Caco-2 (cell line): Measurements from ENCODE around the gene MYO1H. TPM values are rescaled to one million over a fixed set of nuclear protein-coding genes. Genes with fewer than 3 reads are reported as not detected.

ENCODE experiments used
- BruUV-seq: library from RNA; stranded (reverse); fragments of 400-500 nt; replicated peaks from 2 replicates; lab custom pipeline; 2021; lab: Mats Ljungman, UMichigan
- CTCF ChIA-PET: fragments of 300-600 bp; sonication (Branson Sonifier 250); formaldehyde crosslinking; loops from one replicate; lab custom pipeline; 2022; ENCODE audit warnings: antibody characterized with exemption; lab: Charles Lee
- POLR2A ChIA-PET: fragments of 300-600 bp; sonication (Branson Sonifier 250); formaldehyde crosslinking; loops from one replicate; lab custom pipeline; 2022; ENCODE audit warnings: antibody characterized with exemption; lab: Charles Lee
- DNase-seq, 2 experiments: peaks; one replicate each; pipeline versions ENCODE4 v3.0.0 to v3.0.0-alpha.2; 2020 to 2022
- H3K27me3 ChIP-seq: replicated peaks from 2 replicates; pipeline ENCODE4 v1.6.0; 2011; ENCODE audit warnings: low read length; ENCODE audit not compliant: control insufficient read depth, insufficient read depth
- H3K36me3 ChIP-seq: 2 replicates; pipeline ENCODE4 v1.5.1; 2011; ENCODE audit warnings: low read length; ENCODE audit not compliant: control insufficient read depth, insufficient read depth
- H3K4me1 ChIP-seq: fragments of 250-450 bp; sonication (Bioruptor Pico); 2 replicates; pipeline ENCODE4 v1.5.1; 2020; ENCODE audit warnings: mild to moderate bottlenecking
- H3K4me3 ChIP-seq: 2 replicates; pipeline ENCODE4 v1.5.1; 2011; ENCODE audit warnings: low read depth, mild to moderate bottlenecking, control low read depth, low read length
- H3K9me3 ChIP-seq: fragments of 250-450 bp; sonication (Bioruptor Pico); 2 replicates; pipeline ENCODE4 v1.5.1; 2020; ENCODE audit warnings: mild to moderate bottlenecking, moderate library complexity
- H3K27ac Mint-ChIP-seq: one replicate; pipeline ENCODE4 v1.8.0; 2022; ENCODE audit warnings: mixed read lengths; ENCODE audit not compliant: unreplicated experiment
- H3K27me3 Mint-ChIP-seq: one replicate; pipeline ENCODE4 v1.8.0; 2022; ENCODE audit warnings: mixed read lengths; ENCODE audit not compliant: insufficient read depth, unreplicated experiment
- H3K36me3 Mint-ChIP-seq: one replicate; pipeline ENCODE4 v1.8.0; 2022; ENCODE audit warnings: mild to moderate bottlenecking, mixed read lengths; ENCODE audit not compliant: insufficient read depth, unreplicated experiment
- H3K4me1 Mint-ChIP-seq: one replicate; pipeline ENCODE4 v1.8.0; 2022; ENCODE audit warnings: low read depth, mixed read lengths; ENCODE audit not compliant: unreplicated experiment
- H3K4me3 Mint-ChIP-seq: one replicate; pipeline ENCODE4 v1.8.0; 2022; ENCODE audit warnings: mild to moderate bottlenecking, moderate library complexity, mixed read lengths; ENCODE audit not compliant: unreplicated experiment
- H3K9me3 Mint-ChIP-seq: one replicate; pipeline ENCODE4 v1.8.0; 2022; ENCODE audit warnings: mixed read lengths; ENCODE audit not compliant: unreplicated experiment
- CTCF ChIP-seq, 2 experiments: fragments of 200-600 bp in 1 of 2; IDR thresholded peaks; 1 replicate in 1 of 2; 2 replicates in 1 of 2; pipeline versions ENCODE4 v1.5.1 to v1.8.0; 2011 to 2022; ENCODE audit warnings: antibody characterized with exemption in 1 of 2, control low read depth in 1 of 2, inconsistent platforms in 1 of 2, low read depth in 1 of 2, low read length in 1 of 2, mild to moderate bottlenecking in 1 of 2, moderate library complexity in 1 of 2; ENCODE audit not compliant: insufficient read depth in 1 of 2, severe bottlenecking in 1 of 2, unreplicated experiment in 1 of 2
- intact Hi-C: fragments of 100-400 bp; cut with micrococcal nuclease; formaldehyde crosslinking; loops from one replicate; pipeline ENCODE4 v1.10.0; 2022; ENCODE audit not compliant: unreplicated experiment
- total RNA-seq: library from RNA; stranded (reverse); gene quantifications from 2 replicates; pipeline ENCODE4 v1.2.3, GENCODE V29; 2022

Gene MYO1H
- total RNA-seq, 1 experiment from 2014 or later = 0.18 TPM

- H3K4me1 ChIP-seq = no peaks in the 10 kb centered on the region
- no peaks in the 10 kb centered on the region for H3K9me3 Mint-ChIP-seq
- H3K4me3 Mint-ChIP-seq = no peak overlapping the region
- H3K4me3 ChIP-seq = no peak overlapping the region
- no peak for TF ChIP-seq CTCF (IDR thresholded peaks at IDR 0.05; ENCODE audit: insufficient read depth in 1 of 2, low read depth in 1 of 2, low read length in 1 of 2, severe bottlenecking in 1 of 2, unreplicated experiment in 1 of 2)
- intact Hi-C loops = no loop called here
- no TSS peak for BruUV-seq
- ChIA-PET POLR2A (no interaction called here), CTCF (no interaction called here)
- no peaks in the 10 kb centered on the region for H3K4me1 Mint-ChIP-seq
- H3K27me3 Mint-ChIP-seq = no peaks in the 10 kb centered on the region
- no peak overlapping the region for H3K27ac Mint-ChIP-seq
- H3K36me3 Mint-ChIP-seq = peaks cover 31% of the 10 kb centered on the region
- no peaks in the 10 kb centered on the region; the same call in 1 of the 2 replicates for H3K36me3 ChIP-seq
- H3K9me3 ChIP-seq = no peaks in the 10 kb centered on the region
- no peaks in the 10 kb centered on the region for H3K27me3 ChIP-seq
- no peak for DNase-seq
Measured at GRCh38 chr12:109487181-109488050, 139.7 kb downstream of the MYO1H start.

GRCh38 chr12:109488051-109488665 lies 140.5 kb downstream of the MYO1H start:
- no peaks in the 10 kb centered on the region for H3K27me3 Mint-ChIP-seq
- no peaks in the 10 kb centered on the region for H3K9me3 ChIP-seq
- no peaks in the 10 kb centered on the region; the same call in 1 of the 2 replicates for H3K36me3 ChIP-seq
- no peaks in the 10 kb centered on the region for H3K9me3 Mint-ChIP-seq
- H3K27ac Mint-ChIP-seq = no peak overlapping the region
- no peak overlapping the region for H3K4me3 Mint-ChIP-seq
- no peaks in the 10 kb centered on the region for H3K27me3 ChIP-seq
- BruUV-seq = no TSS peak
- POLR2A ChIA-PET = no interaction called here
- no peak for TF ChIP-seq CTCF (IDR thresholded peaks at IDR 0.05; ENCODE audit: insufficient read depth in 1 of 2, low read depth in 1 of 2, low read length in 1 of 2, severe bottlenecking in 1 of 2, unreplicated experiment in 1 of 2)
- no peak for DNase-seq
- intact Hi-C loops = no loop called here
- CTCF ChIA-PET = no interaction called here
- H3K36me3 Mint-ChIP-seq = peaks cover 30% of the 10 kb centered on the region
- H3K4me3 ChIP-seq = no peak overlapping the region
- H3K4me1 ChIP-seq = no peaks in the 10 kb centered on the region
- H3K4me1 Mint-ChIP-seq = no peaks in the 10 kb centered on the region

GRCh38 chr12:109489016-109489954 lies 141.6 kb downstream of the MYO1H start:
- Histone ChIP-seq H3K4me3 (no peak overlapping the region), H3K27me3 (no peaks in the 10 kb centered on the region), H3K4me1 (no peaks in the 10 kb centered on the region), H3K36me3 (no peaks in the 10 kb centered on the region; the same call in 1 of the 2 replicates), H3K9me3 (no peaks in the 10 kb centered on the region)
- H3K4me1 Mint-ChIP-seq = no peaks in the 10 kb centered on the region
- no peak for DNase-seq
- intact Hi-C loops = no loop called here
- peaks cover 23% of the 10 kb centered on the region for H3K36me3 Mint-ChIP-seq
- H3K27me3 Mint-ChIP-seq = no peaks in the 10 kb centered on the region
- ChIA-PET CTCF (no interaction called here), POLR2A (no interaction called here)
- H3K9me3 Mint-ChIP-seq = no peaks in the 10 kb centered on the region
- TF ChIP-seq CTCF (IDR thresholded peaks at IDR 0.05; ENCODE audit: insufficient read depth in 1 of 2, low read depth in 1 of 2, low read length in 1 of 2, severe bottlenecking in 1 of 2, unreplicated experiment in 1 of 2) = no peak
- no TSS peak for BruUV-seq
- no peak overlapping the region for H3K4me3 Mint-ChIP-seq
- no peak overlapping the region for H3K27ac Mint-ChIP-seq
